Smooth muscle cell (in vitro differentiated cells): ENCODE measurements around the gene UBE4B. TPM values are rescaled to one million over a fixed set of nuclear protein-coding genes. Genes with fewer than 3 reads are reported as not detected.
"Not testable (repeated sequence)": the region's sequence is repeated elsewhere in the genome, so short reads cannot be mapped to it uniquely, and the experiment has no call there.

Experiments
- DNase-seq: peaks from one replicate; lab custom pipeline; 2025; ENCODE audit not compliant: unreplicated experiment; lab: John Stamatoyannopoulos, UW
- H2AFZ ChIP-seq: fragments of 200-600 bp; sonication (generic); 2 replicates; pipeline ENCODE4 v1.6.0; 2016; ENCODE audit warnings: antibody characterized with exemption, low read depth, mild to moderate bottlenecking
- H3F3A ChIP-seq: fragments of 200-600 bp; sonication (generic); 2 replicates; pipeline ENCODE4 v1.6.0; 2017; ENCODE audit warnings: antibody characterized with exemption, low read depth
- H3K27ac ChIP-seq: fragments of 200-600 bp; sonication (generic); 2 replicates; pipeline ENCODE4 v1.5.1; 2016; ENCODE audit warnings: low read depth, mild to moderate bottlenecking
- H3K27me3 ChIP-seq: fragments of 200-600 bp; sonication (generic); 2 replicates; pipeline ENCODE4 v1.6.1; 2016; ENCODE audit warnings: low read depth, mild to moderate bottlenecking
- H3K36me3 ChIP-seq: fragments of 200-600 bp; sonication (generic); 2 replicates; pipeline ENCODE4 v1.5.1; 2016; ENCODE audit warnings: low read depth
- H3K4me1 ChIP-seq: fragments of 200-600 bp; sonication (generic); 2 replicates; pipeline ENCODE4 v1.5.1; 2016; ENCODE audit warnings: low read depth
- H3K4me2 ChIP-seq: fragments of 200-600 bp; sonication (generic); 2 replicates; pipeline ENCODE4 v1.6.0; 2016; ENCODE audit warnings: mild to moderate bottlenecking
- H3K4me3 ChIP-seq: fragments of 200-600 bp; sonication (generic); 2 replicates; pipeline ENCODE4 v1.5.1; 2016; ENCODE audit warnings: mild to moderate bottlenecking
- H3K79me2 ChIP-seq: fragments of 200-600 bp; sonication (generic); 2 replicates; pipeline ENCODE4 v1.6.0; 2016; ENCODE audit warnings: low read depth, mild to moderate bottlenecking
- H3K9ac ChIP-seq: fragments of 200-600 bp; sonication (generic); 2 replicates; pipeline ENCODE4 v1.6.0; 2016; ENCODE audit warnings: low read depth
- H3K9me3 ChIP-seq: fragments of 200-600 bp; sonication (generic); replicated peaks from 2 replicates; pipeline ENCODE4 v1.5.1; 2016; ENCODE audit warnings: low read depth
- H4K20me1 ChIP-seq: fragments of 200-600 bp; sonication (generic); 2 replicates; pipeline ENCODE4 v1.6.0; 2016; ENCODE audit warnings: low read depth
- WGBS: methylation state at CpG from one replicate; pipeline ENCODE4 v1.1.7; 2016; ENCODE audit warnings: low lambda C conversion rate; 5-methylcytosine and 5-hydroxymethylcytosine counted together
- polyA plus RNA-seq: library from polyadenylated mRNA; unstranded; fragments of >200 nt; fragmentation: Nextera tagmentation; extraction: Ambion mirVana; gene quantifications from 2 replicates; pipeline ENCODE4 v1.2.1, GENCODE V29; 2016
- total RNA-seq: library from RNA; depleted of rRNA; stranded (reverse); fragments of >200 nt; gene quantifications from 2 replicates; pipeline ENCODE4 v1.2.3, GENCODE V29; 2014
- TF ChIP-seq, protein P1 (sequence below): fragments of 200-600 bp; sonication (generic); IDR thresholded peaks from 2 replicates; pipeline ENCODE4 v1.5.1; 2017; ENCODE audit warnings: borderline replicate concordance, mild to moderate bottlenecking, antibody characterized with exemption; ENCODE audit not compliant: insufficient read depth, poor library complexity, severe bottlenecking

The UBE4B gene
- total and polyA plus RNA-seq, 2 experiments from 2014 or later = 20.9 to 54.7 TPM

DNA sequence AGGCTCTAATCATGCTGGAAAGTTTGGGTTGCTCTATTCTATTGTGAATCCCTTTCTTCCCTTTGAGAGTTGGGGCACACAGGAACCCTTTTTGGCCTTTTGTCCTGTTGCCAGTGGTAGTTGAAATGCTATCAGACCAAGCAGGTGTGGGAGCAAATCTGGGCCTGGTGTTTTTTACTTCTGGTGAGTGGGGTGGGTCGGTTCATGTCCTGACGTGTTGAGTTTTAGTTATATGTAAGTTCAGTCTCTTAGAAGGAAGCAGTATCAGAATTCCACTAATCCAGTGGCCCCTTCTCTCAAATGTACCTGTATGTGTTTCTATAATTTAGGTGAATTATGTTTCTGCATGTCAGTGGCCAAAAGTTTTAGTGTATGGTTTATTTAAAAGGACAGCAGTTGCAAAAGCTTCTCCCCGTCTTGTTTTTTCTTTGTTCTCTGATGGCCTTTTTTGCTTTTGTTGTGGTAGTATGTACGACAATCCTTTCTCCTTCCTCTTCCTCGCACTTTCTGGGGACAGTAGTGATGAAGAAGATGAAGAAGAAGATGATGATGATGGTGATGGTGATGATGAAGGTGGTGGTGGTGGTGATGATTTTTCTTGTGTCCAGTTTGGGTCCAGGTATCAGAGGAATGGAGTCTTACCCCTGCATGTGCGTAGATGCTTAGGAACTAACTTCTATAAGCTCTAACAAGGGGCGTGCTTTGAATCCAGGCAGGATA lies 74.2 kb downstream of the UBE4B start:
- Histone ChIP-seq H3K27ac (peak overlapping the region; percentile 94), H3K27me3 (no peaks in the 10 kb centered on the region), H3K9ac (no peak overlapping the region), H3K4me2 (no peak overlapping the region), H3K4me3 (no peak overlapping the region), H3K4me1 (no peaks in the 10 kb centered on the region), H2AFZ (no peak overlapping the region), H3F3A (peaks cover 9% of the 10 kb centered on the region), H4K20me1 (no peaks in the 10 kb centered on the region), H3K36me3 (no peaks in the 10 kb centered on the region), H3K9me3 (no peaks in the 10 kb centered on the region), H3K79me2 (no peaks in the 10 kb centered on the region)
- no peak for DNase-seq
- TF ChIP-seq, protein P1, sequence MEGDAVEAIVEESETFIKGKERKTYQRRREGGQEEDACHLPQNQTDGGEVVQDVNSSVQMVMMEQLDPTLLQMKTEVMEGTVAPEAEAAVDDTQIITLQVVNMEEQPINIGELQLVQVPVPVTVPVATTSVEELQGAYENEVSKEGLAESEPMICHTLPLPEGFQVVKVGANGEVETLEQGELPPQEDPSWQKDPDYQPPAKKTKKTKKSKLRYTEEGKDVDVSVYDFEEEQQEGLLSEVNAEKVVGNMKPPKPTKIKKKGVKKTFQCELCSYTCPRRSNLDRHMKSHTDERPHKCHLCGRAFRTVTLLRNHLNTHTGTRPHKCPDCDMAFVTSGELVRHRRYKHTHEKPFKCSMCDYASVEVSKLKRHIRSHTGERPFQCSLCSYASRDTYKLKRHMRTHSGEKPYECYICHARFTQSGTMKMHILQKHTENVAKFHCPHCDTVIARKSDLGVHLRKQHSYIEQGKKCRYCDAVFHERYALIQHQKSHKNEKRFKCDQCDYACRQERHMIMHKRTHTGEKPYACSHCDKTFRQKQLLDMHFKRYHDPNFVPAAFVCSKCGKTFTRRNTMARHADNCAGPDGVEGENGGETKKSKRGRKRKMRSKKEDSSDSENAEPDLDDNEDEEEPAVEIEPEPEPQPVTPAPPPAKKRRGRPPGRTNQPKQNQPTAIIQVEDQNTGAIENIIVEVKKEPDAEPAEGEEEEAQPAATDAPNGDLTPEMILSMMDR = no peak
- 89% methylated on average over 7 of the region's 7 CpGs for WGBS

DNA sequence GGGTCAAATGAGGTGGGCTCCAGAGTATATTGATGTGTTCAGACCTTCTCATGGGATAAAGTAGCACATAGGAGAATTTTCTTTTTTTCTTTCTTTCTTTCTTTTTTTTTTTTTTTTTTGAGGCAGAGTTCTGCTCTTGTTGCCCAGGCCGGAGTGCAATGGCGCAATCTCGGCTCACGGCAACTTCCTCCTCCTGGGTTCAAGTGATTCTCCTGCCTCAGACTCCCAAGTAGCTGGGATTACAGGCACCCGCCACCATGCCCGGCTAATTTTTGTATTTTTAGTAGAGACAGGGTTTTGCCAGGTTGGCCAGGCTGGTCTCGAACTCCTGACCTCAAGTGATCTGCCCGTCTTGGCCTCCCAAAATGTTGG lies 74.7 kb downstream of the UBE4B start:
- not testable (repeated sequence) for H3K4me3 ChIP-seq, H3F3A ChIP-seq, H3K4me1 ChIP-seq, H2AFZ ChIP-seq, H3K36me3 ChIP-seq, H3K9me3 ChIP-seq, H3K27me3 ChIP-seq, DNase-seq, H4K20me1 ChIP-seq, H3K79me2 ChIP-seq
- H3K9ac ChIP-seq = peak overlapping the region; percentile 67
- peak overlapping the region; percentile 46 for H3K4me2 ChIP-seq
- H3K27ac ChIP-seq = peak overlapping the region; percentile 94
- 85% methylated on average over 8 of the region's 8 CpGs for whole genome bisulfite sequencing

DNA sequence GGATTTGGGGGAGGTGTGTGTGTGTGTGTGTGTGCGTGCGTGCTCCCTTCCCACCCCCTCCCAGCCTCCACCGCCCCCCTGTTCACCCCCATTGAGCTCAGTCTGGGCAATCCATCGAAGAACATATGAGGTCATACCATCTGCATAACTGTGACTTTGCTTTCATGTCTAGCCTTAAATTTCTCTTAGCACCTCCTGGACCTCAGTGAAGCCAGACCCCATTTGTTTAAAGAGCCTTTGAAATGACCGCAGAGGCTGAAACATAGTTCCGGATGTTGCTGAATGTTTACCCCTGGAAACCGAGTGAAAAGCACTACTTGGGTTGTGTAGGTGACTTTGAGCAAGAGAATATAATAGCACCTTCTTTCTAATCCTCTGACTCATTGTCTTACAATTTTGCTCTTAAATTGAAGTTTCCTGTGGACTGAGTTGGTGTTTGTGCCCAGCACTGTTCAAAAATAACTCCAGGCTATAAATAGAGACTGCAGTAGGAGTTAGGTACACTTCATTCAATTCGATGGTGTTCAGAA lies 75.4 kb downstream of the UBE4B start:
- Histone ChIP-seq H3F3A (peaks cover 9% of the 10 kb centered on the region), H3K4me2 (peak overlapping the region; percentile 46), H3K4me3 (no peak overlapping the region), H4K20me1 (no peaks in the 10 kb centered on the region), H3K79me2 (no peaks in the 10 kb centered on the region), H2AFZ (no peak overlapping the region), H3K27me3 (no peaks in the 10 kb centered on the region), H3K27ac (peak overlapping the region; percentile 94), H3K36me3 (no peaks in the 10 kb centered on the region), H3K9me3 (no peaks in the 10 kb centered on the region), H3K4me1 (no peaks in the 10 kb centered on the region), H3K9ac (peak overlapping the region; percentile 67)
- TF ChIP-seq, protein P1 = no peak
- WGBS = 30% methylated on average over 6 of the region's 8 CpGs
- DNase-seq = no peak

DNA sequence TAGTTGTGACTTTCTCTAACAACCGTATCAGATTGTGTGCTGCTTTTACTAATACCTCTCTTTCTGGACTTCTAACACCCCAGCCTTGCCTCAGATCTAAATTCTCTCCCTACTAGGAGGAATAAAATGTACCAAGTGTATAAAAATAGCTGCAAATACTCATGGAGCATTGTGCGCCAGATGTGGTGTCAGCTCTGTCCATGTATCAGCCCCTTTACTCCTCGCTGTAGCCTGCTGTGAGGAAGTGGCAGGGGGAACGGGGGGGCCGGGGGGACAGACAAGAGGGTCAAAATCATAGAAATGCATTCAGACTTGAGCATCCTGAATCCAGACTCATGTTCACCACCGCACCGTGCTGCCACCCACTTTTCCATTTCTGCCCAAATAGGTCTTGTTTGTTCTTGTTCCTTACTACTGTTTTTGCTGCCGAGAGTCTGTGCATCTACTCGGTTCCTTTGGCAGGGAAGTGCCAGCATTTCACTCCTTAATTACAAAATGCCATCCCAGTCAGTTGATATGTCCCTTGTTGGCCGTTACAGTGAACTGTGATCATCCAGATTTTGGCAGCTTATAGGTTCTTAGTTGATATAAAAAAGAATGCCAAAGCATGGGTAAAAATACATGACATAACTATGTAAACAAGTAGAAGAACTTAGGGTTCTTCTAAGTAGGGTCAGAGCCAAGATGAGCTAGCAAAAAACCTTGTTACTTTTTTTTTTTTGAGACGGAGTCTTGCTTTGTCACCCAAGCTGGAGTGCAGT lies 76.4 kb downstream of the UBE4B start:
- WGBS = 92% methylated on average over 11 of the region's 11 CpGs
- Histone ChIP-seq H3K4me2 (no peak overlapping the region), H3K9me3 (no peaks in the 10 kb centered on the region), H3K4me1 (no peaks in the 10 kb centered on the region), H3F3A (peaks cover 9% of the 10 kb centered on the region), H3K4me3 (no peak overlapping the region), H4K20me1 (no peaks in the 10 kb centered on the region), H3K79me2 (no peaks in the 10 kb centered on the region), H3K27me3 (no peaks in the 10 kb centered on the region), H3K36me3 (no peaks in the 10 kb centered on the region), H3K9ac (peak overlapping the region; percentile 40), H3K27ac (peak overlapping the region; percentile 94), H2AFZ (no peak overlapping the region)
- TF ChIP-seq, protein P1 = no peak
- no peak for DNase-seq
